NCI-H2227 (cell line): ENCODE data around the gene AP3M1.

ENCODE experiments used
- DNase-seq: peaks from one replicate; lab custom pipeline; 2025; ENCODE audit not compliant: unreplicated experiment; lab: John Stamatoyannopoulos, UW

AP3M1 gene

GRCh38 chr10:74120911-74121310 lies 29.7 kb downstream of the AP3M1 start:
- DNase-seq: no peak

GRCh38 chr10:74118804-74119203 lies 31.8 kb downstream of the AP3M1 start:
- DNase-seq: no peak

- DNase-seq: no peak
These were observed 32.9 kb downstream of the AP3M1 start for GRCh38 chr10:74117738-74118137.

- DNase-seq: no peak
These were observed 36.6 kb downstream of the AP3M1 start for GRCh38 chr10:74114041-74114448.

- DNase-seq: no peak
These were observed 37.1 kb downstream of the AP3M1 start for GRCh38 chr10:74113546-74113945.

GRCh38 chr10:74111799-74112198 lies 38.8 kb downstream of the AP3M1 start:
- DNase-seq: no peak

- no peak for DNase-seq
These were observed 40.5 kb downstream of the AP3M1 start for GRCh38 chr10:74110120-74110519.

- no peak for DNase-seq
These were observed 41.2 kb downstream of the AP3M1 start for GRCh38 chr10:74109452-74109851.

- no peak for DNase-seq
These were observed 43.2 kb downstream of the AP3M1 start for GRCh38 chr10:74107391-74107790.

- DNase-seq: no peak
These were observed 45.6 kb downstream of the AP3M1 start for GRCh38 chr10:74104996-74105395.

- DNase-seq: no peak
These were observed 46.1 kb downstream of the AP3M1 start for GRCh38 chr10:74104480-74104879.

GRCh38 chr10:74103560-74104258 lies 46.9 kb downstream of the AP3M1 start:
- peak; percentile 4 for DNase-seq

- no peak for DNase-seq
These were observed 50.8 kb downstream of the AP3M1 start for GRCh38 chr10:74099836-74100235.

GRCh38 chr10:74099420-74099819 lies 51.2 kb downstream of the AP3M1 start:
- DNase-seq: no peak

- no peak for DNase-seq
These were observed 52.9 kb downstream of the AP3M1 start for GRCh38 chr10:74097776-74098175.

GRCh38 chr10:74096777-74097176 lies 53.9 kb downstream of the AP3M1 start:
- DNase-seq: no peak

GRCh38 chr10:74094231-74094630 lies 56.4 kb downstream of the AP3M1 start:
- DNase-seq: no peak

GRCh38 chr10:74093530-74094164 lies 57.0 kb downstream of the AP3M1 start:
- DNase-seq: no peak

GRCh38 chr10:74092372-74092771 lies 58.3 kb downstream of the AP3M1 start:
- DNase-seq: no peak

- no peak for DNase-seq
These were observed 61.9 kb downstream of the AP3M1 start for GRCh38 chr10:74088722-74089121.

GRCh38 chr10:74086317-74086716 lies 64.3 kb downstream of the AP3M1 start:
- DNase-seq: no peak

GRCh38 chr10:74084955-74085354 lies 65.7 kb downstream of the AP3M1 start:
- no peak for DNase-seq

GRCh38 chr10:74083304-74083703 lies 67.3 kb downstream of the AP3M1 start:
- no peak for DNase-seq
